GM12874 (cell line): Measurements from ENCODE around the gene ARPC4.

ENCODE experiments used
- TF ChIP-seq, protein P1 (sequence below): IDR thresholded peaks from 2 replicates; pipeline ENCODE4 v1.5.1; 2011; ENCODE audit warnings: low read depth, mild to moderate bottlenecking, control low read depth, low read length, moderate library complexity; ENCODE audit not compliant: insufficient read depth

Gene ARPC4

DNA sequence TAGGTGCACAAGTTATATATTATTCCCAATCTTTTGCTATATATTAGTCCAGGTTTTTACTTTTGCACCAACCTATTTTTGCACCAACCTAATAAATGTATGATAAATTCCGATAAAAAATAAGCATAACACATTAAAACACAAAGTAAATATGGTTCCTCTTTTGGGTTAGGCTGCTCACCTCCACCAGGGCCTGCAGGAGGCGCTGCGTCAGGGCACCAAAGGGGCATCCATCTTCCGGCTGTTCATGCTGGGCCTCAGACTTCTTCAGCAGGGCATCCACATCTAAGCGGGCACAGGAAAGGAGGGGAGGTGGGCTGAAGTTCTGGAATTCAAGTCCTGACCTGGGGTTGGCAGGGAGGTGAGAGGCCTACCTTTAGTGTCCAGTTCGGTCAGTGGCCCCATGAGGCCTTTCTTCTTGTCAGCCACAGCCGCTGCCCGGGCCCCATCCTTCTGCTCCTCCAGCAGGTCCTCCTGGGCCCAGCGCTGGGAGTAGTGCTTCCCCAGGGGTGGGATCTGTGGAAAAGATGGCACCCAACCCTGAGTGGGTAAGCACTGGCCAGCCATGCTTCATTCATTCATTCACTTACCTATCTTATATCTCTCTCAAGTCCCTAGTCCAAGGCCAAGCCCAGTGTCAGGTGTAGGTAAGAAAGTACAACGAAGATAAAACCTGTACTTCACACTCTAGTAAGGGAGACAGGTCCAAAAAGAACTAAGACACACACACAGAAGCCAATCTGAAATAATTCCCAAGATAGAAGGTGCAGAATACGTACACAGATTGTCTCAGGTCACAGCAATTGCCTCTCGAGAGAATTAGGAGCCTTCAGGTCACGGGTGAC is 5.8 kb upstream of the ARPC4 start:
- TF ChIP-seq, protein P1, sequence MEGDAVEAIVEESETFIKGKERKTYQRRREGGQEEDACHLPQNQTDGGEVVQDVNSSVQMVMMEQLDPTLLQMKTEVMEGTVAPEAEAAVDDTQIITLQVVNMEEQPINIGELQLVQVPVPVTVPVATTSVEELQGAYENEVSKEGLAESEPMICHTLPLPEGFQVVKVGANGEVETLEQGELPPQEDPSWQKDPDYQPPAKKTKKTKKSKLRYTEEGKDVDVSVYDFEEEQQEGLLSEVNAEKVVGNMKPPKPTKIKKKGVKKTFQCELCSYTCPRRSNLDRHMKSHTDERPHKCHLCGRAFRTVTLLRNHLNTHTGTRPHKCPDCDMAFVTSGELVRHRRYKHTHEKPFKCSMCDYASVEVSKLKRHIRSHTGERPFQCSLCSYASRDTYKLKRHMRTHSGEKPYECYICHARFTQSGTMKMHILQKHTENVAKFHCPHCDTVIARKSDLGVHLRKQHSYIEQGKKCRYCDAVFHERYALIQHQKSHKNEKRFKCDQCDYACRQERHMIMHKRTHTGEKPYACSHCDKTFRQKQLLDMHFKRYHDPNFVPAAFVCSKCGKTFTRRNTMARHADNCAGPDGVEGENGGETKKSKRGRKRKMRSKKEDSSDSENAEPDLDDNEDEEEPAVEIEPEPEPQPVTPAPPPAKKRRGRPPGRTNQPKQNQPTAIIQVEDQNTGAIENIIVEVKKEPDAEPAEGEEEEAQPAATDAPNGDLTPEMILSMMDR: peak; percentile 63

DNA sequence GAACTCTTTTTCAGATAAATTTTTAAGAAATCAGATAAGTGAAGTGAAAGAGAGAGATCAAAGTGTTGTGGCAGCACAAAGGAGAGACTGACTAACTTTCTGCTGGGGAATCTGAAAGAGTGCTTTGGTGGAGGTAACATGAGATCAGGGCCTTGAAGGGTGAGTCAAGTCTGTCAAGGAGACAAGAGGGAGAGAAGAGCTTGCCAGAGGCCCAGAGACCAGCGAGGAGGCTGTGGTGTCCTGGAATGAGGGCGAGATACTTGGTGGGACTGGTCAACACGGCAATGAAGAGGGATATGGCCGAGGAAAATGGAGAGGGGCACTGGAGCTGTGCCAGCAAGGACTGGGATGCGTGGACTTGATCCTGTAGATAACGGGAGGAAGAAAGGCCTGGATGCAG is 5.2 kb upstream of the ARPC4 start:
- TF ChIP-seq, protein P1: no peak

DNA sequence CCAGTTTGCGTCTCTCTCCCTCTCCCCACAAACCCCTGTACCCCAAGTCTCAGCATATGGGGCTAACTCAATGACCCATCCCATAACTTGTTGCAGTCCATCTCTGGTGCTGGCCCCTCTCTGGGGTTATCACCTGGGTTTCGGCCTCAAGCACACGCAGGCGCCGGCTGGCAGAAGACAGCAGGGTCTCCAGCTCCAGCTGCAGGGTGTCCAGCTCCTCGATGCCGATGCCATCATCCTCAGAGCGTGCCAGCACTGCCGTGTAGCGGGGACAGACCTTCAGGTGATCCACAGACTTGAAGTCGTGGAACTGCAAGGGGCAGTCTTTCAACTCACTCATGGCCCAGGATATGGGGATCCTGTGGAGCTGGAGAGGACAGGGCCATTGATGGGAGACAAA is 1.8 kb upstream of the ARPC4 start:
- TF ChIP-seq, protein P1: no peak

DNA sequence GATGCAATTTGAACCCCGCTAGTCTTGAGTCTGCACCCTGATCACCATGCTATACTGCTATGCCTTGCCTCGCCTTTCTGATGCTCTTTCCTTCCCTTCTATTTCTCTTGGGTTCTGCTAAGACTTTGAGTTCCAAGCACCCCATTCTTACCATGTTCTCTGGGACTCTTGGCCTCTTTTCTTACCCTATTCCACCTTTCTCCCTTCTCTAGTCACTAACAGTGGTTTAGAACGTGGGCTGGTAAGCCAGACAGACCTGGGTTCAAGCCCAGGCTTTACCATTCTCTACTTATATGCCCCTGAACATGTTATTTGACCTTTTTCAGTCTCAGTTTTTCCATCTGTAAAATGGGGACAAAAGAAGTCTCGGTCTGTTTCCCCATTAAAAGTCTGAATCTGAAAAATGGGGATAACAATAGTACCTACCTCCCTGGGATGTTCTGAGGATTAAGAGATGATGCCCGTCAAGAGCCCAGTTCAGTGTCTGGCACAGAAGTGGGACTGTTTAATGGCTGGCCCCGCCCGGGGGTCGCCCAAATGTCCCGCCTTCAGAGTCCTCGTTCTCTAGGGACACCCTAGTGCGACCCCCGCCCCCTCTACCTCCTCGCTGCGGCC is 985 bp upstream of the ARPC4 start:
- TF ChIP-seq, protein P1: no peak

DNA sequence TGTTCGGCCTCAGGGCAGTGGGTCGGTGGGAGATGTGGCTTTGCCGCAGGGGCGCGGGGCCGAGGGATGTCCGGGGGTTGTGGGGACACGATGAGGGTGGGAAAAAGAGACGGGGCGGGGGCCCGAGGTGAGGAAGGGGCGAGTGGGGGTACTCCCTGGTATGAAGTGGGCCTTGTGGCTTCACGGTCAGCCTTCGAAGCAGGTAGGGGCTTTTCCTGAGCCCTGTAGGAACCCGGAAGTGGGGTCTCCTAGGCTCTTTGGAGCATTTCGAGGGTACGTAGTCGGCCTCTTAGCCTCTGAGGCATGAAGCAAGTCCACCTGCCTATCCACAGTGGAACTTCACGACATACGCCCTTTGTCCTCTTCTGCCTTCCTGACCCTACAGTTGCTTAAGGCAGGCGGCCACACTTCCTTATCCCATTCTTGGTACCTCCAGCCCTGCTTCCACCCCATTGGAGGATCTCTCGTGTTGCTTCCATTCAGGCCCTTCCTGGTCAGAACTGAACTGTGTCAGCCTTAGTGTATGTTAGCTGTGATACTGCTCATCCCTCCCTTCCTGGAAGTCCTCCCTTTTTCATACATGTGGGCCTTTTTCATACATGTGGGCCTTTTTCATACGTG is 389 bp downstream of the ARPC4 start:
- TF ChIP-seq, protein P1: no peak

DNA sequence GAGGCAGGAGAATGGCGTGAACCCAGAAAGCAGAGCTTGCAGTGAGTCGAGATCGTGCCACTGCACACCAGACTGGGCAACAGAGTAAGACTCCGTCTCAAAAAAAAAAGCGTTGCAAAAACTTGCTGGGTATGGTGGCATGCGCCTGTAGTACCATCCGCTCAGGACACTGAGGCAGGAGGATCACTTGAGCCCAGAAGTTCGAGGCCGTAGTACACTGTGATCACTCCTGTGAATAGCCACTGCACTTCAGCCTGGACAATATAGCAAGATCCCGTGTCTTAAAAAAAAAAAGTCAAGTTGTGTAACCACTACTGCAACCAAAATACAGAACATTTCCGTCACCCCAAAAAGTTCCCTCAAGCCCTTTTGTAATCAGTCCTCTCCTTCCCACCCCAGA is 1.5 kb downstream of the ARPC4 start:
- TF ChIP-seq, protein P1: no peak

DNA sequence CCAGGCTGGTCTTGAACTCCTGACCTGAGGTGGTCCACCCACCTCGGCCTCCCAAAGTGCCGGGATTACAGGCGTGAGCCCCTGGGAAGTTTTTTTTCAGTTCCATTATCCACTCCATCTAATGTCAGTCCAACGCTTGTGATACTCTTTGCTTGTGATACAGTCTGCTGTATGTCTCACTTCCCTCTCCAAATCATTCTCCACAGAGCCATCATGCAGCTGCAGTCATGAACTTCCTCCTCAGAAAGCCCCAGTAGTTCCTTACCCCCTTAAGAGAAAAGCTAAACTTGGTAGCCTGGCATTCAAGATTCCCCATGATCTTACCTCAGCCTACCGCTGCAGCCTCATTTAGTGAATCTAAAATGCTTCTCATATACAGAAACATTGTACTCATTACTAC is 2.3 kb downstream of the ARPC4 start:
- TF ChIP-seq, protein P1: no peak
